Measurements from ENCODE around the gene PIP4P1.

DNA sequence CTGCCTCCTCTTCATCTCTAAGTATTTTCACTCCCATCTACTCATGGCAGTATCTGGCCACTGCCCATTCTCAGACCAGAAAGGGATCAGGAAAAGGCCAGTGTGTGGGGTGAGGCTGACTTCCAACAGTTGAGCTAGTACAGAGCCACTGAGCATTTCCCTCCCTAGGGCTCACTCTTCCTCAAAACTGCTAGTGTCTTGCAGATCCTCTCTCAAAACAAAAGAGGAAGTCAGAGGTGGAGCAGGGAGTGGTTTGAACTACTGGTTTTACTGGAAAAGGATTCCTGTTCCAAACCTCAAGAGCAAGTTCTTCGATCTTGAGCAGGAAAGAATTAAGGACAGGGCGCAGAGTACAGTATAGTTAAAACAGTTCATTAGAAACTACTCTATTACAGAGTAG is 32.4 kb upstream of the PIP4P1 start:
- no peak for TF ChIP-seq BHLHE40 (IDR thresholded peaks at IDR 0.05; ENCODE audit: low read length)
- TF ChIP-seq, protein P1, sequence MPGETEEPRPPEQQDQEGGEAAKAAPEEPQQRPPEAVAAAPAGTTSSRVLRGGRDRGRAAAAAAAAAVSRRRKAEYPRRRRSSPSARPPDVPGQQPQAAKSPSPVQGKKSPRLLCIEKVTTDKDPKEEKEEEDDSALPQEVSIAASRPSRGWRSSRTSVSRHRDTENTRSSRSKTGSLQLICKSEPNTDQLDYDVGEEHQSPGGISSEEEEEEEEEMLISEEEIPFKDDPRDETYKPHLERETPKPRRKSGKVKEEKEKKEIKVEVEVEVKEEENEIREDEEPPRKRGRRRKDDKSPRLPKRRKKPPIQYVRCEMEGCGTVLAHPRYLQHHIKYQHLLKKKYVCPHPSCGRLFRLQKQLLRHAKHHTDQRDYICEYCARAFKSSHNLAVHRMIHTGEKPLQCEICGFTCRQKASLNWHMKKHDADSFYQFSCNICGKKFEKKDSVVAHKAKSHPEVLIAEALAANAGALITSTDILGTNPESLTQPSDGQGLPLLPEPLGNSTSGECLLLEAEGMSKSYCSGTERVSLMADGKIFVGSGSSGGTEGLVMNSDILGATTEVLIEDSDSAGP (CRISPR knock-in tag; IDR thresholded peaks at IDR 0.05) = no peak
